Hepatocyte (in vitro differentiated cells): ENCODE measurements around the gene CCDC106. TPM values are rescaled to one million over a fixed set of nuclear protein-coding genes. Genes with fewer than 3 reads are reported as not detected.
A peak's percentile ranks its signal among the peaks of the same experiment; 100 is the strongest.

Source experiments
- DNase-seq: peaks from one replicate; pipeline ENCODE4 v3.0.0-alpha.2; 2016; ENCODE audit warnings: low spot score
- H2AFZ ChIP-seq: fragments of 200-600 bp; sonication (generic); 2 replicates; pipeline ENCODE4 v1.6.0; 2016; ENCODE audit warnings: antibody characterized with exemption, mild to moderate bottlenecking
- H3K27ac ChIP-seq: fragments of 200-600 bp; sonication (generic); 2 replicates; pipeline ENCODE4 v1.5.1; 2016; ENCODE audit warnings: mild to moderate bottlenecking
- H3K27me3 ChIP-seq: fragments of 200-600 bp; sonication (generic); 2 replicates; pipeline ENCODE4 v1.6.1; 2016
- H3K36me3 ChIP-seq: fragments of 200-600 bp; sonication (generic); replicated peaks from 2 replicates; pipeline ENCODE4 v1.5.1; 2016; ENCODE audit warnings: low read depth; ENCODE audit not compliant: insufficient read depth
- H3K4me1 ChIP-seq: fragments of 200-600 bp; sonication (generic); 2 replicates; pipeline ENCODE4 v1.5.1; 2016; ENCODE audit warnings: mild to moderate bottlenecking, moderate library complexity; ENCODE audit not compliant: insufficient read depth
- H3K4me2 ChIP-seq: fragments of 200-600 bp; sonication (generic); 2 replicates; pipeline ENCODE4 v1.6.0; 2016
- H3K4me3 ChIP-seq: fragments of 200-600 bp; sonication (generic); 2 replicates; pipeline ENCODE4 v1.5.1; 2016; ENCODE audit warnings: mild to moderate bottlenecking
- H3K79me2 ChIP-seq: fragments of 200-600 bp; sonication (generic); 2 replicates; pipeline ENCODE4 v1.6.0; 2017; ENCODE audit warnings: mild to moderate bottlenecking
- H3K9me2 ChIP-seq: fragments of 200-600 bp; sonication (generic); replicated peaks from 2 replicates; pipeline ENCODE4 v1.6.0; 2017; ENCODE audit warnings: mild to moderate bottlenecking; ENCODE audit not compliant: insufficient read depth
- H3K9me3 ChIP-seq: fragments of 200-600 bp; sonication (generic); 2 replicates; pipeline ENCODE4 v1.5.1; 2016; ENCODE audit warnings: low read depth, mild to moderate bottlenecking
- H4K20me1 ChIP-seq: fragments of 200-600 bp; sonication (generic); 2 replicates; pipeline ENCODE4 v1.6.0; 2016; ENCODE audit warnings: mild to moderate bottlenecking; ENCODE audit not compliant: insufficient read depth, poor library complexity, severe bottlenecking
- CTCF ChIP-seq: fragments of 200-600 bp; sonication (generic); IDR thresholded peaks from 2 replicates; pipeline ENCODE4 v1.5.1; 2016; ENCODE audit warnings: antibody characterized with exemption, mild to moderate bottlenecking; ENCODE audit not compliant: poor library complexity
- EZH2 ChIP-seq: fragments of 200-600 bp; sonication (generic); IDR thresholded peaks from 2 replicates; pipeline ENCODE4 v1.6.1; 2016; ENCODE audit warnings: antibody characterized with exemption, mild to moderate bottlenecking, borderline replicate concordance
- EZH2phosphoT487 ChIP-seq: fragments of 200-600 bp; sonication (generic); IDR thresholded peaks from one replicate; pipeline ENCODE4 v1.6.1; 2018; ENCODE audit warnings: antibody characterized with exemption, mild to moderate bottlenecking, low read depth, moderate library complexity; ENCODE audit not compliant: unreplicated experiment, severe bottlenecking
- WGBS: methylation state at CpG from one replicate; pipeline ENCODE4 v1.1.6; 2016; ENCODE audit warnings: low lambda C conversion rate; ENCODE audit errors: missing lambda C conversion rate; 5-methylcytosine and 5-hydroxymethylcytosine counted together
- polyA plus RNA-seq: library from polyadenylated mRNA; unstranded; fragments of >200 nt; fragmentation: Nextera tagmentation; extraction: Ambion mirVana; gene quantifications from 2 replicates; pipeline ENCODE4 v1.2.1, GENCODE V29; 2016
- total RNA-seq: library from RNA; depleted of rRNA; stranded (reverse); fragments of >200 nt; gene quantifications from 2 replicates; pipeline ENCODE4 v1.2.3, GENCODE V29; 2014

Gene CCDC106
- total and polyA plus RNA-seq, 2 experiments from 2014 or later = 18.3 to 31.7 TPM

- Histone ChIP-seq H3K27me3 (no peaks in the 10 kb centered on the region), H3K36me3 (no peaks in the 10 kb centered on the region), H4K20me1 (no peaks in the 10 kb centered on the region), H3K9me2 (no peaks in the 10 kb centered on the region), H3K27ac (peak overlapping the region; percentile 98), H3K4me2 (peak overlapping the region; percentile 92), H3K9me3 (no peaks in the 10 kb centered on the region), H3K79me2 (peaks cover 73% of the 10 kb centered on the region), H3K4me1 (peaks cover 26% of the 10 kb centered on the region), H3K4me3 (peak overlapping the region; percentile 99), H2AFZ (peak overlapping the region; percentile 69)
- 2% methylated on average over 15 of the region's 15 CpGs for WGBS
- TF ChIP-seq CTCF = no peak
- TF ChIP-seq EZH2 = no peak
- TF ChIP-seq EZH2phosphoT487 = no peak
- no peak for DNase-seq
Observed at GRCh38 chr19:55643887-55644176, 4.2 kb upstream of the CCDC106 start.

DNA sequence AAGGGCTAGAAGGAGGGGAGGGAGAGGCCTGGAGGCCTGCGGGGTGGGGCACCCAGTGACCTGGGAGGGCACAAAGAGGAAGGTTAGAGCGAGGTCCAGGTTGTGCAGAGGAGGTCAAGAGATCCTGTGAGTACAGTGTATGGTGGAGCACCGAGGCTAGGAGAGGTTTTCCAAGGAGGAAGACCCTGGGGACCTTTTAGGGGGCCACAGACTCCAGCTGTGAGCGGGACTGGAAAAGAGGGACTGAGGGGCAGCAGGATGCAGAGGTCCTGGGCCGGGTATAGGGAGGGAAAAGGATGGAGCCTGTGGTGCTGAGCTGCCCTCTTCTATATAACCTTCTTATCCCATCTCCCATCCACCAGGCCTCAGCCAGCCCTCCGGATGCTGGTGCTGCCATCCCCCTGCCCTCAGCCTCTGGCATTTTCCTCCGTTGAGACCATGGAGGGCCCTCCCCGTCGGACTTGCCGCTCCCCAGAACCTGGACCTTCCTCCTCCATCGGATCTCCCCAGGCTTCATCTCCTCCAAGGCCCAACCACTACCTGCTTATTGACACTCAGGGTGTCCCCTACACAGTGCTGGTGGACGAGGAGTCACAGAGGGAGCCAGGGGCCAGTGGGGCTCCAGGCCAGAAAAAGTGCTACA, 3.7 kb upstream of the CCDC106 start:
- Histone ChIP-seq H3K36me3 (no peaks in the 10 kb centered on the region), H3K4me3 (peak overlapping the region; percentile 99), H3K9me3 (no peaks in the 10 kb centered on the region), H4K20me1 (no peaks in the 10 kb centered on the region), H3K4me2 (peak overlapping the region; percentile 92), H3K79me2 (peaks cover 69% of the 10 kb centered on the region), H3K4me1 (peaks cover 31% of the 10 kb centered on the region), H3K27me3 (no peaks in the 10 kb centered on the region), H3K9me2 (no peaks in the 10 kb centered on the region), H2AFZ (no peak overlapping the region), H3K27ac (peak overlapping the region; percentile 98)
- TF ChIP-seq CTCF (no peak), EZH2phosphoT487 (no peak), EZH2 (no peak)
- no peak for DNase-seq
- 53% methylated on average over 11 of the region's 12 CpGs for WGBS

DNA sequence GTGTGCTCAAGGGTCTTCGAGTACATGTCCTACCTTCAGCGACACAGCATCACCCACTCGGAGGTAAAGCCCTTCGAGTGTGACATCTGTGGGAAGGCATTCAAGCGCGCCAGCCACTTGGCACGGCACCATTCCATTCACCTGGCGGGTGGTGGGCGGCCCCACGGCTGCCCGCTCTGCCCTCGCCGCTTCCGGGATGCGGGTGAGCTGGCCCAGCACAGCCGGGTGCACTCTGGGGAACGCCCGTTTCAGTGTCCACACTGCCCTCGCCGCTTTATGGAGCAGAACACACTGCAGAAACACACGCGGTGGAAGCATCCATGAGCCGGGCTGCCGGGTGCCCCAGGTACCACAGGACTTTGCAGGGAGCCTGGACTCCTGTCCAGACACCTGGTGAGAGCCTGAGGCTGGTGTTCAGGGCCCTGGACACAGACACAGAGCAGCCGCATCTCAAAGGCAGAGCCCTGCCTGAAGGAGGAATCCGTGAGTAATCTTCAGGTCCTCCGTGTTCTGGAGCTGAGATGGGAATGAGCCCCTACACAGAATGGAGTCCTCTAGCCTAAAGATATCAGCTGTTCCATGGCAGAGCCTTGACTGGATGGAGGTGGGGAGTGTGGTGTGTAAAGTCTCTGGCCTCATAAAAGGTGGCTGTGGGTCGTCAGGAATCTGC, 3.0 kb upstream of the CCDC106 start:
- Histone ChIP-seq H3K36me3 (no peaks in the 10 kb centered on the region), H4K20me1 (no peaks in the 10 kb centered on the region), H3K27me3 (no peaks in the 10 kb centered on the region), H2AFZ (no peak overlapping the region), H3K27ac (no peak overlapping the region), H3K9me3 (no peaks in the 10 kb centered on the region), H3K4me2 (peak overlapping the region; percentile 92), H3K4me3 (no peak overlapping the region), H3K9me2 (no peaks in the 10 kb centered on the region), H3K4me1 (peaks cover 27% of the 10 kb centered on the region), H3K79me2 (peaks cover 62% of the 10 kb centered on the region)
- TF ChIP-seq EZH2 = no peak
- TF ChIP-seq CTCF = no peak
- no peak for TF ChIP-seq EZH2phosphoT487
- DNase-seq = no peak
- 96% methylated on average over 28 of the region's 28 CpGs for whole genome bisulfite sequencing
